Ovary (tissue), 9 donors: ENCODE results near the gene NPAS2. TPM values are rescaled to one million over a fixed set of nuclear protein-coding genes. Genes with fewer than 3 reads are reported as not detected.

Experiments used
- DNase-seq, 5 donors: peaks; one replicate each; pipeline ENCODE4 v3.0.0-alpha.2; 2019 to 2020
- H3K27ac ChIP-seq, 2 donors: fragments of 200-600 bp; one replicate each; pipeline versions ENCODE4 v1.5.1 to v1.8.0; 2019 to 2022
- H3K27me3 ChIP-seq: fragments of 200-600 bp; one replicate; pipeline ENCODE4 v1.8.0; 2022
- H3K36me3 ChIP-seq: fragments of 200-600 bp; sonication (generic); one replicate; pipeline ENCODE4 v1.5.1; 2019
- H3K4me1 ChIP-seq: one replicate; pipeline ENCODE4 v1.8.1; 2013; ENCODE audit warnings: mild to moderate bottlenecking, moderate library complexity; ENCODE audit not compliant: insufficient read depth
- H3K4me3 ChIP-seq: fragments of 200-600 bp; sonication (generic); one replicate; pipeline ENCODE4 v1.5.1; 2017
- H3K9me3 ChIP-seq, 2 donors: fragments of 200-600 bp in 1 of 2; sonication (generic) in 1 of 2; one replicate each; pipeline versions ENCODE4 v1.5.1 to v1.8.1; 2013 to 2019; ENCODE audit warnings: mild to moderate bottlenecking in 1 of 2, moderate library complexity in 1 of 2
- CTCF ChIP-seq, 3 donors: fragments of 450-650 bp in 2 of 3; fragments of 200-600 bp in 1 of 3; IDR thresholded peaks; one replicate each; pipeline versions ENCODE4 v1.5.1 to v1.8.0; 2016 to 2022; ENCODE audit warnings: antibody characterized with exemption in 3 of 3, mild to moderate bottlenecking in 1 of 3
- EP300 ChIP-seq: sonication (generic); formaldehyde crosslinking; IDR thresholded peaks from one replicate; pipeline ENCODE4 v1.6.1; 2017; ENCODE audit warnings: antibody characterized with exemption
- POLR2A ChIP-seq: fragments of 450-650 bp; IDR thresholded peaks from one replicate; pipeline ENCODE4 v1.6.1; 2017; ENCODE audit warnings: antibody characterized with exemption, mild to moderate bottlenecking, moderate library complexity
- WGBS, 3 donors: extraction: QIAGEN DNeasy Blood & Tissue Kit in 1 of 3; methylation state at CpG; one replicate each; pipeline versions ENCODE4 v1.1.5 to v1.1.7; 2013 to 2017; 5-methylcytosine and 5-hydroxymethylcytosine counted together
- intact Hi-C, 4 donors: fragments of 100-400 bp; cut with DNase I; formaldehyde crosslinking; loops; one replicate each; pipeline versions ENCODE4 v1.11.0 to v1.15.1; 2022 to 2023
- polyA plus RNA-seq, 2 donors: library from polyadenylated mRNA; stranded (reverse); fragments of 200-250 nt in 1 of 2; fragments of 350-450 nt in 1 of 2; fragmentation: Illumina TruSeq in 1 of 2; extraction: RNeasy Lipid Tissue Mini Kit (QIAGEN cat#74804) in 1 of 2; gene quantifications; one replicate each; pipeline ENCODE4 v1.2.3, GENCODE V29; 2013 to 2014
- total RNA-seq, 7 donors: library from RNA; depleted of rRNA in 2 of 7; stranded (reverse); fragments of >200 nt in 2 of 7; fragmentation: NEBNext Ultra II Directional in 3 of 7; extraction: Animal tissue kit (Norgen Biotek cat#: 25700) in 3 of 7; gene quantifications; one replicate each; pipeline versions ENCODE4 v1.1.0 to v1.2.4, GENCODE V29; 2016 to 2023
- donor health status: DM: no; HTN: no; CAD: no; lungs with moderate emphysema.
- donor health status: DM: no; HTN: no; CAD: no.
- donor health status: Bipolar disorder and iron deficiency.
- donor health status: DM: yes; HTN: yes; CAD: no.
- donor health status: DM: no; HTN: no; CAD: no.
- donor health status: DM: yes; HTN: yes; CAD: no.

NPAS2 gene
- total and polyA plus RNA-seq, 9 donors: 1.6 to 20.6 (median 7.3) TPM

GRCh38 chr2:100907832-100908231 lies 87.9 kb downstream of the NPAS2 start:
- H3K4me3 ChIP-seq: no peak overlapping the region
- no peaks in the 10 kb centered on the region for H3K9me3 ChIP-seq
- no peaks in the 10 kb centered on the region for H3K4me1 ChIP-seq
- TF ChIP-seq EP300 (no peak), CTCF (IDR thresholded peaks at IDR 0.05) (no peak), POLR2A (no peak)
- H3K27ac ChIP-seq: no peak overlapping the region
- no peaks in the 10 kb centered on the region for H3K27me3 ChIP-seq
- intact Hi-C loops: no loop called here
- 87 to 90% (median 90%) methylated on average over 5 of the region's 5 CpGs for WGBS, 3 donors
- H3K36me3 ChIP-seq: no peaks in the 10 kb centered on the region
- DNase-seq: no peak

GRCh38 chr2:100909534-100910081 lies 89.7 kb downstream of the NPAS2 start:
- DNase-seq: no peak
- Histone ChIP-seq H3K27me3 (no peaks in the 10 kb centered on the region), H3K4me1 (no peaks in the 10 kb centered on the region), H3K9me3 (no peaks in the 10 kb centered on the region), H3K36me3 (no peaks in the 10 kb centered on the region), H3K27ac (no peak overlapping the region), H3K4me3 (no peak overlapping the region)
- no peak for TF ChIP-seq CTCF (IDR thresholded peaks at IDR 0.05)
- no peak for TF ChIP-seq EP300
- no peak for TF ChIP-seq POLR2A
- intact Hi-C loops: no loop called here
- WGBS, 3 donors: 42 to 66% (median 48%) methylated on average over 10 of the region's 10 CpGs

GRCh38 chr2:100910111-100910510 lies 90.2 kb downstream of the NPAS2 start:
- no peak for DNase-seq
- H3K36me3 ChIP-seq: no peaks in the 10 kb centered on the region
- H3K27ac ChIP-seq: no peak overlapping the region
- no peaks in the 10 kb centered on the region for H3K9me3 ChIP-seq
- H3K4me3 ChIP-seq: no peak overlapping the region
- H3K4me1 ChIP-seq: no peaks in the 10 kb centered on the region
- H3K27me3 ChIP-seq: no peaks in the 10 kb centered on the region
- TF ChIP-seq CTCF (IDR thresholded peaks at IDR 0.05): no peak
- no peak for TF ChIP-seq POLR2A
- TF ChIP-seq EP300: no peak
- 74 to 88% (median 85%) methylated on average over 3 of the region's 3 CpGs for whole genome bisulfite sequencing, 3 donors
- intact Hi-C loops: no loop called here

- Histone ChIP-seq H3K27me3 (no peaks in the 10 kb centered on the region), H3K36me3 (no peaks in the 10 kb centered on the region), H3K4me1 (no peaks in the 10 kb centered on the region), H3K4me3 (no peak overlapping the region), H3K27ac (no peak overlapping the region), H3K9me3 (no peaks in the 10 kb centered on the region)
- TF ChIP-seq CTCF (IDR thresholded peaks at IDR 0.05) (no peak), EP300 (no peak), POLR2A (no peak)
- no peak for DNase-seq
- intact Hi-C loops: no loop called here
- WGBS, 3 donors: 52 to 58% (median 54%) methylated on average over 16 of the region's 16 CpGs
Measured at GRCh38 chr2:100919316-100919715, 99.4 kb downstream of the NPAS2 start.
